HG03280 (cell line): ENCODE data around the gene POLD4.
"Not testable (repeated sequence)": the region's sequence is repeated elsewhere in the genome, so short reads cannot be mapped to it uniquely, and the experiment has no call there.

Source experiments
- ATAC-seq: cut with Tn5 transposase; IDR thresholded peaks from one replicate; pipeline ENCODE4 v1.9.1; 2021; ENCODE audit warnings: mild to moderate bottlenecking, moderate library complexity; ENCODE audit not compliant: unreplicated experiment

POLD4 gene

GRCh38 chr11:67354075-67355022 lies 1.0 kb upstream of the POLD4 start:
- ATAC-seq: no peak

GRCh38 chr11:67352546-67353316 lies 615 bp downstream of the POLD4 start:
- peak; percentile 18 for ATAC-seq

GRCh38 chr11:67351275-67352005 lies 1.9 kb downstream of the POLD4 start:
- ATAC-seq: no peak

GRCh38 chr11:67349928-67350465 lies 3.3 kb downstream of the POLD4 start:
- no peak for ATAC-seq

- no peak for ATAC-seq
Observed at GRCh38 chr11:67349457-67349856, 3.9 kb downstream of the POLD4 start.

- no peak for ATAC-seq
Observed at GRCh38 chr11:67349036-67349435, 4.3 kb downstream of the POLD4 start.

- ATAC-seq: no peak
Observed at GRCh38 chr11:67347964-67348749, 5.2 kb downstream of the POLD4 start.

GRCh38 chr11:67345920-67346819 lies 7.2 kb downstream of the POLD4 start:
- no peak for ATAC-seq

- ATAC-seq: no peak
Observed at GRCh38 chr11:67345247-67345919, 8.0 kb downstream of the POLD4 start.

GRCh38 chr11:67344264-67344663 lies 9.1 kb downstream of the POLD4 start:
- ATAC-seq: no peak

GRCh38 chr11:67337257-67337656 lies 16.1 kb downstream of the POLD4 start:
- ATAC-seq: no peak

- ATAC-seq: no peak
Observed at GRCh38 chr11:67332081-67332691, 21.2 kb downstream of the POLD4 start.

GRCh38 chr11:67323526-67323925 lies 29.8 kb downstream of the POLD4 start:
- no peak for ATAC-seq

- no peak for ATAC-seq
Observed at GRCh38 chr11:67322049-67322448, 31.3 kb downstream of the POLD4 start.

- ATAC-seq: no peak
Observed at GRCh38 chr11:67321313-67321871, 32.0 kb downstream of the POLD4 start.

- ATAC-seq: no peak
Observed at GRCh38 chr11:67320691-67321090, 32.7 kb downstream of the POLD4 start.

- no peak for ATAC-seq
Observed at GRCh38 chr11:67320011-67320410, 33.3 kb downstream of the POLD4 start.

- not testable (repeated sequence) for ATAC-seq
Observed at GRCh38 chr11:67318876-67319275, 34.5 kb downstream of the POLD4 start.
